Endothelial cell of umbilical vein (primary cell): ENCODE results near the gene POU6F2. TPM values are rescaled to one million over a fixed set of nuclear protein-coding genes. Genes with fewer than 3 reads are reported as not detected.

Experiments used
- BruUV-seq: library from RNA; stranded (reverse); fragments of 400-500 nt; replicated peaks from 2 replicates; lab custom pipeline; 2021; lab: Mats Ljungman, UMichigan
- CTCF ChIA-PET: fragments of 300-600, 350-600 bp; sonication (Branson Sonifier 250); formaldehyde crosslinking; loops from one replicate; lab custom pipeline; 2021; ENCODE audit warnings: antibody characterized with exemption, inconsistent platforms; lab: Charles Lee
- POLR2A ChIA-PET: fragments of 300-600, 350-600 bp; sonication (Branson Sonifier 250); formaldehyde crosslinking; loops from one replicate; lab custom pipeline; 2021; ENCODE audit warnings: antibody characterized with exemption, inconsistent platforms; lab: Charles Lee
- DNase-seq: peaks from one replicate; pipeline ENCODE4 v3.0.0-alpha.2; 2011; ENCODE audit warnings: low read depth, low spot score
- FAIRE-seq: peaks from 2 replicates; lab custom pipeline; 2011; peaks lifted over from hg19 to GRCh38; lab: Jason Lieb, UNC
- H2AFZ ChIP-seq: 2 replicates; pipeline ENCODE4 v1.6.0; 2012; ENCODE audit warnings: low read depth, low read length, control low read depth, inconsistent platforms
- H3K27ac ChIP-seq: 2 replicates; pipeline ENCODE4 v1.5.1; 2011; ENCODE audit warnings: low read depth, mild to moderate bottlenecking, control low read depth, low read length, moderate library complexity; ENCODE audit not compliant: insufficient read depth
- H3K27me3 ChIP-seq, 2 experiments: 2 replicates each; pipeline versions ENCODE4 v1.6.0 to v1.6.1; 2011; ENCODE audit warnings: low read length in 2 of 2, mixed read lengths in 1 of 2; ENCODE audit not compliant: control insufficient read depth in 2 of 2, insufficient read depth in 2 of 2
- H3K36me3 ChIP-seq, 2 experiments: 2 replicates in 1 of 2; 3 replicates in 1 of 2; pipeline ENCODE4 v1.5.1; 2011; ENCODE audit warnings: low read length in 2 of 2, mild to moderate bottlenecking in 1 of 2, moderate library complexity in 1 of 2; ENCODE audit not compliant: control insufficient read depth in 2 of 2, insufficient read depth in 2 of 2; ENCODE audit errors: extremely low read depth in 1 of 2
- H3K4me1 ChIP-seq: 3 replicates; pipeline ENCODE4 v1.5.1; 2011; ENCODE audit warnings: mild to moderate bottlenecking, low read length; ENCODE audit not compliant: control insufficient read depth, insufficient read depth; ENCODE audit errors: extremely low read depth
- H3K4me2 ChIP-seq: 2 replicates; pipeline ENCODE4 v1.6.1; 2011; ENCODE audit warnings: low read length, control low read depth, mixed read lengths; ENCODE audit not compliant: insufficient read depth
- H3K4me3 ChIP-seq, 3 experiments: fragments of 200-600 bp in 1 of 3; sonication (generic), shearing (Covaris generic) in 1 of 3; replicated peaks in 1 of 3; 2 replicates each; pipeline ENCODE4 v1.5.1; 2011 to 2016; ENCODE audit warnings: control low read depth in 3 of 3, low read length in 3 of 3, mild to moderate bottlenecking in 2 of 3, inconsistent platforms in 1 of 3, low read depth in 1 of 3, moderate library complexity in 1 of 3; ENCODE audit not compliant: insufficient read depth in 1 of 3
- H3K79me2 ChIP-seq: 2 replicates; pipeline ENCODE4 v1.6.0; 2012; ENCODE audit warnings: low read length, inconsistent platforms; ENCODE audit not compliant: control insufficient read depth, insufficient read depth
- H3K9ac ChIP-seq: replicated peaks from 2 replicates; pipeline ENCODE3; 2011; ENCODE audit warnings: low read length, control low read depth; ENCODE audit not compliant: insufficient read depth; ENCODE audit errors: extremely low read depth
- H3K9me1 ChIP-seq: replicated peaks from 3 replicates; pipeline ENCODE4 v1.6.0; 2011; ENCODE audit warnings: mild to moderate bottlenecking, low read length; ENCODE audit not compliant: control insufficient read depth, insufficient read depth; ENCODE audit errors: extremely low read depth
- H3K9me3 ChIP-seq: replicated peaks from 2 replicates; pipeline ENCODE4 v1.5.1; 2012; ENCODE audit warnings: low read length, inconsistent platforms; ENCODE audit not compliant: control insufficient read depth, insufficient read depth
- H4K20me1 ChIP-seq: replicated peaks from 2 replicates; pipeline ENCODE3; 2011; ENCODE audit warnings: mild to moderate bottlenecking, low read length; ENCODE audit not compliant: control insufficient read depth, insufficient read depth; ENCODE audit errors: extremely low read depth
- EZH2 ChIP-seq: IDR thresholded peaks from 2 replicates; pipeline ENCODE4 v1.6.1; 2012; ENCODE audit warnings: borderline replicate concordance, low read depth, mild to moderate bottlenecking, moderate library complexity, low read length, inconsistent platforms; ENCODE audit not compliant: severe bottlenecking
- FOS ChIP-seq: IDR thresholded peaks from 2 replicates; pipeline ENCODE4 v1.6.1; 2011; ENCODE audit warnings: mild to moderate bottlenecking, low read length, moderate library complexity, borderline replicate concordance; ENCODE audit not compliant: insufficient read depth
- GATA2 ChIP-seq: IDR thresholded peaks from 2 replicates; pipeline ENCODE4 v1.7.0; 2011; ENCODE audit warnings: low read depth, mild to moderate bottlenecking, moderate library complexity, mixed read lengths, low read length; ENCODE audit not compliant: insufficient read length, insufficient read depth
- JUN ChIP-seq: IDR thresholded peaks from 2 replicates; pipeline ENCODE4 v1.6.1; 2011; ENCODE audit warnings: borderline replicate concordance, low read depth; ENCODE audit not compliant: insufficient read length, insufficient read depth
- MYC ChIP-seq: IDR thresholded peaks from one replicate; pipeline ENCODE4 v1.6.1; 2011; ENCODE audit warnings: mild to moderate bottlenecking, low read depth, low read length
- POLR2A ChIP-seq: IDR thresholded peaks from 2 replicates; pipeline ENCODE4 v1.6.1; 2012; ENCODE audit warnings: low read depth, mild to moderate bottlenecking, control low read depth, low read length
- POLR2AphosphoS5 ChIP-seq: IDR thresholded peaks from 2 replicates; pipeline ENCODE4 v1.6.1; 2012; ENCODE audit warnings: low read depth, mild to moderate bottlenecking, control low read depth, low read length, moderate library complexity; ENCODE audit not compliant: insufficient read depth
- dilution Hi-C: fragments of 300-500 bp; cut with MboI; formaldehyde crosslinking; loops from one replicate; pipeline ENCODE4 v1.15.0; 2019; ENCODE audit warnings: low sequenced_read_pairs; ENCODE audit not compliant: extremely low pct_ligation_motif_present
- intact Hi-C: fragments of 100-400 bp; cut with micrococcal nuclease; formaldehyde crosslinking; loops from one replicate; pipeline ENCODE4 v1.10.0; 2022
- polyA plus RNA-seq, 4 experiments: library from polyadenylated mRNA; depleted of rRNA in 3 of 4; stranded (reverse) in 3 of 4; unstranded in 1 of 4; fragments of >200 nt; gene quantifications; 2 replicates each; pipeline versions ENCODE4 v1.2.1 to v1.2.3, GENCODE V29; 2011 to 2012; ENCODE audit warnings: missing spikeins in 1 of 4
- total RNA-seq: library from RNA; stranded (reverse); gene quantifications from 2 replicates; pipeline ENCODE4 v1.2.3, GENCODE V29; 2021
- TF ChIP-seq, protein P1 (sequence below), 2 donors: IDR thresholded peaks; 1 replicate in 1 of 2; 2 replicates in 1 of 2; pipeline ENCODE4 v1.5.1; 2011; ENCODE audit warnings: low read length in 2 of 2, mild to moderate bottlenecking in 2 of 2, moderate library complexity in 2 of 2, control low read depth in 1 of 2, inconsistent platforms in 1 of 2, low read depth in 1 of 2; ENCODE audit not compliant: insufficient read depth in 1 of 2; ENCODE audit errors: extremely low read depth in 1 of 2
- TF ChIP-seq, protein P2 (sequence below): IDR thresholded peaks from 2 replicates; pipeline ENCODE4 v1.6.1; 2011; ENCODE audit not compliant: insufficient read depth, insufficient read length

Gene POU6F2
- total and polyA plus RNA-seq, 2 donors (not counting 3 experiments of a cell fraction or from before 2014, with no cell fraction given), result 0.29 TPM; not detected in 1

DNA sequence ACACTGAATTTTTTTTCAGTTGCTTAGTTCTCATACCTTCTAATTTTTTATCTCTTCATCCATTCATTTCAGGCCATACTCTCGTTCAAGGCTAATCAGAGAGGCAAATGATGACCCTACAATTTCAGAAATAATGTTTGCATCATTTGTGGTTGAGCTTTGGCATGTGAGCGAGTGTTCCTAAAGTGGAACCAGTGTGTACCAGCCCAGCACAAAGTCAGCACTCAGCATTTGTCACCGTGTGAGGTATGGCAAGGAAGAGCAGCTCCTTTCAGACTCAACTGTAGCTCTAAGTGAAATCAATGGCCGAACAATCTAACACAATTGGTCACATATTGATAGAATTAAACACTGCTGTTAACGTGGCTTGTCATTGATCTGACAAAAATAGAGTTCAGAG lies 154.6 kb downstream of the POU6F2 start:
- DNase-seq (no peak), FAIRE-seq (no peak)
- H3K27ac ChIP-seq, result no peak overlapping the region
- TF ChIP-seq POLR2AphosphoS5 (no peak), POLR2A (no peak), GATA2 (no peak), MYC (no peak), EZH2 (no peak), FOS (no peak), JUN (no peak)
- TF ChIP-seq, protein P1, sequence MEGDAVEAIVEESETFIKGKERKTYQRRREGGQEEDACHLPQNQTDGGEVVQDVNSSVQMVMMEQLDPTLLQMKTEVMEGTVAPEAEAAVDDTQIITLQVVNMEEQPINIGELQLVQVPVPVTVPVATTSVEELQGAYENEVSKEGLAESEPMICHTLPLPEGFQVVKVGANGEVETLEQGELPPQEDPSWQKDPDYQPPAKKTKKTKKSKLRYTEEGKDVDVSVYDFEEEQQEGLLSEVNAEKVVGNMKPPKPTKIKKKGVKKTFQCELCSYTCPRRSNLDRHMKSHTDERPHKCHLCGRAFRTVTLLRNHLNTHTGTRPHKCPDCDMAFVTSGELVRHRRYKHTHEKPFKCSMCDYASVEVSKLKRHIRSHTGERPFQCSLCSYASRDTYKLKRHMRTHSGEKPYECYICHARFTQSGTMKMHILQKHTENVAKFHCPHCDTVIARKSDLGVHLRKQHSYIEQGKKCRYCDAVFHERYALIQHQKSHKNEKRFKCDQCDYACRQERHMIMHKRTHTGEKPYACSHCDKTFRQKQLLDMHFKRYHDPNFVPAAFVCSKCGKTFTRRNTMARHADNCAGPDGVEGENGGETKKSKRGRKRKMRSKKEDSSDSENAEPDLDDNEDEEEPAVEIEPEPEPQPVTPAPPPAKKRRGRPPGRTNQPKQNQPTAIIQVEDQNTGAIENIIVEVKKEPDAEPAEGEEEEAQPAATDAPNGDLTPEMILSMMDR (IDR thresholded peaks at IDR 0.05; ENCODE audit: extremely low read depth in 1 of 2, insufficient read depth in 1 of 2, low read depth in 1 of 2, low read length in 2 of 2), result no peak
- TF ChIP-seq, protein P2, sequence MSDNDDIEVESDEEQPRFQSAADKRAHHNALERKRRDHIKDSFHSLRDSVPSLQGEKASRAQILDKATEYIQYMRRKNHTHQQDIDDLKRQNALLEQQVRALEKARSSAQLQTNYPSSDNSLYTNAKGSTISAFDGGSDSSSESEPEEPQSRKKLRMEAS, result no peak
- ChIA-PET CTCF (no interaction called here), POLR2A (no interaction called here)
- H3K9me1 ChIP-seq, result no peaks in the 10 kb centered on the region
- H2AFZ ChIP-seq, result no peak overlapping the region
- no TSS peak for BruUV-seq
- no peak overlapping the region for H3K9ac ChIP-seq
- H3K4me2 ChIP-seq, result no peak overlapping the region
- no peaks in the 10 kb centered on the region for H3K9me3 ChIP-seq
- no peaks in the 10 kb centered on the region for H3K27me3 ChIP-seq
- intact Hi-C loops (no loop called here), dilution Hi-C loops (no loop called here)
- no peaks in the 10 kb centered on the region for H4K20me1 ChIP-seq
- no peaks in the 10 kb centered on the region for H3K79me2 ChIP-seq
- no peaks in the 10 kb centered on the region for H3K4me1 ChIP-seq
- no peak overlapping the region for H3K4me3 ChIP-seq
- H3K36me3 ChIP-seq, result no peaks in the 10 kb centered on the region
